GM21723 (cell line): Measurements from ENCODE around the gene SLC29A3.
"Not testable (repeated sequence)": the region's sequence is repeated elsewhere in the genome, so short reads cannot be mapped to it uniquely, and the experiment has no call there.

Experiments used
- ATAC-seq: cut with Tn5 transposase; IDR thresholded peaks from one replicate; pipeline ENCODE4 v1.9.1; 2021; ENCODE audit warnings: mild to moderate bottlenecking, moderate library complexity; ENCODE audit not compliant: unreplicated experiment

SLC29A3 gene

DNA sequence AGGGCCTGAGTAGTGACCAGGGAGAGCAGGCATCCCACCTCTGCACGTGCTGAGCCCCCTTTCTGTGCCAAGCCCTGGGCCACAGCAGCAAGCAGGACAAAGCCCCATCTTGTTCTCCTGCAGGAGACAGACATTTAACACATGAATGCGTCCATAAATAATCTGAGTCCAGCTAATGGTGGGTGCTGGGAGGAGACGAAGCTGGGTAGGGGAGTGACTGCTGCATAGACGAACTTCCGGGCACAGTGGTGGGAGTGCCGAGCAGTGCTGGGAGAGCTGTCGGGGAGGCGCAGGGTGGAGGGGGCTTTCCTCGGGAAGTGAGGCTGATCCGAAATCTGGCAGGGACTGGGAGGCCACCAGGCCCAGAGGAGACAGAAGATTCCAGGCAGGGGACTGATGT lies 35.2 kb upstream of the SLC29A3 start:
- no peak for ATAC-seq

DNA sequence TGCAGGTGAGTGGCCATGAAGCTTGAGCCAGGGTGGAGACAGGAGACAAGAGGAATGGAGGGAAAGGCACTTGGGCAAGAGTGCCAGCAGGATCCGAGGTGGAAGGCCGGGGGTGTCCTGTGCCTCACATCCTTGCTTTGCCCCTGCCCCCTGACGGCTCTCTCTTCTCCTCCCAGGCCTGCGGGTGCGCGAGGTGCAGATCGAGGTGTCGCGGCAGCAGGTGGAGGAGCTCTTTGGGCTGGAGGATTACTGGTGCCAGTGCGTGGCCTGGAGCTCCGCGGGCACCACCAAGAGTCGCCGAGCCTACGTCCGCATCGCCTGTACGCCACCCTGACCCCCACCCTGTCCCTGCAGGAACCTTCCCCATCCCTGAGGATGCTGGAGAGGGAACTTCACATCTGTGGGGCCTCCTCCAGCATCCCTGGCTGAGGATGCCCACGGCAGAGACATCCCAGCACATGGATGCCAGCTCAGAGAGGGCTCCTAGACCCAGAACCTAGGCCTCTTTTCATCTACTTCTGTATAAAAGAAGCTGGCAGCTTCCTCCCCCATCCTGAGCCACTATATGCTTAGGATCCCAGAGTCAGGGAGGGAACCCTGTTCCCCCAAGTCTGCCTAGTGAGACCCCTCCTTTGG lies 34.4 kb upstream of the SLC29A3 start:
- ATAC-seq: no peak

DNA sequence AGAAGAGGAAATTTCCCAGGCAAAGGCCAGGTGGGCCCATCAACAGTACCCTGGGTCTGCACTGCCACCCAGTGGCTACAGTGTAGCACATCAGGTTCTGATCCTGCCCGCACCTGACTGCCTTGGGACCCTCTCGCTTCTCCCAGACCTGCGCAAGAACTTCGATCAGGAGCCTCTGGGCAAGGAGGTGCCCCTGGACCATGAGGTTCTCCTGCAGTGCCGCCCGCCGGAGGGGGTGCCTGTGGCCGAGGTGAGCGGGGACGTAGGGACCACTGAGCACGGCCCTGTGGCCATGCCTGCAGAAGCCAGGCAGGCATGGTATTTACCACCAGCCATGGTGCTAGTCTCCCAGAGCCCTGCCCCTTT lies 33.9 kb upstream of the SLC29A3 start:
- no peak for ATAC-seq

DNA sequence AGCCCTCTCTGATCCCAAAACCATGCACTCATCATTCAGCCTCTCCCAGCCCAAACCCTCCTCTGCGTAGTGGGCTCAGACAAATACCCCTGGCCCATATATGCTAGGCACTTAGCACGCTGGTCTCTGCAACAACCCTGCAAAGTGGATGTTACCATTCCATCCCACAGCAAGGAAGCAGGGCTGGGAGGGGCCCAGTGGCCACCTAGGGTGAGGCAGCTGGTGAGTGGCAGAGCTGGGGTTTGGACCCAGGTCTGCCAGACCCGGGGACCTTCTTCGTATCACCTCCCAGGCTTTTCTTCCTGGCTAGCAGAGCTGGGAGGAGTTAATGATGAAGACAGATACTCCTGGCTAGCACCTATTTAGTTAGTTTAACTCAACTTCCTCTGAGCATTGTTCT lies 33.1 kb upstream of the SLC29A3 start:
- ATAC-seq: no peak

DNA sequence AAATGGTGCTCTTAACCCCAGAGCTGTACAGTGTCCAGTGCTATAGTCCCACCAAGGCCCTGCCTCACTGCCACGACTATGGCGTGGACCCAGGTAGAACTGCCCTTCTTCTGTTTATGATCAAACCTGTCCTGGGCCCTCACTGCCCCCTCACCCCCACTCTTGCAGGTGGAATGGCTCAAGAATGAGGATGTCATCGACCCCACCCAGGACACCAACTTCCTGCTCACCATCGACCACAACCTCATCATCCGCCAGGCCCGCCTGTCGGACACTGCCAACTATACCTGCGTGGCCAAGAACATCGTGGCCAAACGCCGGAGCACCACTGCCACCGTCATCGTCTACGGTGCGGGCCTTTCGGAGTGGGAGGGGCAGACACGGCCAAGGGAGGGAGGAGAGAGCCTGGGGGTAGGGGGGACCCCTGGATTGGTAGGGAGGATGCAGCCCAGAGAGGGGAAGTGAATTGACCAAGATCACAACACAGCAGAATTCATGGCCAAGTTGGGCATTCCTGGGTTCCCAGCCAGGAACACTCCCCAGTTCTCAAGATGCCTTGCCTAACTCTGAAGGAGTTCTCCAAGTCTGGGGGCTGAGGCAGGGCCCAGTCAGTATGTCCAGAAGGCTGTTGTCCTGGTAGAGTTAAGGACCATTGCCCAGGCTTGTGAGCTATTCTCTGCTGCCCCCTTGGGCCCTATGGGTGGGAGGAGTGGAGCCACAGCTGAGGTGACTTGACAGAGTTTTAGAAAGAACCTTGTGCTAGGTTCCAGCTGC lies 32.4 kb upstream of the SLC29A3 start:
- no peak for ATAC-seq

DNA sequence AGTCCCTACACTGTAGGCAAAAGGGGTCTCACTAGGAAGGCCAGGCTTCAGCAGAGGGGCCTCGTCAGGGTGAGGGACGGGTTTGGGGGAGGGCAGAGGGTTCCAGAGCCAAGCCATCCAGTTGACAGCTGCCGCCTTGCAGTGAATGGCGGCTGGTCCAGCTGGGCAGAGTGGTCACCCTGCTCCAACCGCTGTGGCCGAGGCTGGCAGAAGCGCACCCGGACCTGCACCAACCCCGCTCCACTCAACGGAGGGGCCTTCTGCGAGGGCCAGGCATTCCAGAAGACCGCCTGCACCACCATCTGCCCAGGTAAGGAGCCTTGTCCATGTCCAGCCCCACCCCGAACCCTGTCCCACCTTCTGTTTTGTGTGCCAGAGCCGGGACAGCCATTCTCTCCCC lies 31.6 kb upstream of the SLC29A3 start:
- ATAC-seq: no peak

DNA sequence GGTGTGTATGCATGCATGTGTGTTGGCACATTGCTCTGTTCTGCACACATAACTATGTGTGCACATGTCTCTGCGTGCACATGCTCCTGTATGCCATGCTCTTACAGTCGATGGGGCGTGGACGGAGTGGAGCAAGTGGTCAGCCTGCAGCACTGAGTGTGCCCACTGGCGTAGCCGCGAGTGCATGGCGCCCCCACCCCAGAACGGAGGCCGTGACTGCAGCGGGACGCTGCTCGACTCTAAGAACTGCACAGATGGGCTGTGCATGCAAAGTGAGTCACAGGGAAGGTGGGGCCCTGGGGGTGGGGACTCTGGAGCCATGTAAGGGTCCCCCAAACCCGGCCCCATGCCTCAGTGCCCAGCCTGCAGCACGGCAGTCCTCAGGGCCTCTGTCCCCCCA lies 30.6 kb upstream of the SLC29A3 start:
- ATAC-seq: no peak

DNA sequence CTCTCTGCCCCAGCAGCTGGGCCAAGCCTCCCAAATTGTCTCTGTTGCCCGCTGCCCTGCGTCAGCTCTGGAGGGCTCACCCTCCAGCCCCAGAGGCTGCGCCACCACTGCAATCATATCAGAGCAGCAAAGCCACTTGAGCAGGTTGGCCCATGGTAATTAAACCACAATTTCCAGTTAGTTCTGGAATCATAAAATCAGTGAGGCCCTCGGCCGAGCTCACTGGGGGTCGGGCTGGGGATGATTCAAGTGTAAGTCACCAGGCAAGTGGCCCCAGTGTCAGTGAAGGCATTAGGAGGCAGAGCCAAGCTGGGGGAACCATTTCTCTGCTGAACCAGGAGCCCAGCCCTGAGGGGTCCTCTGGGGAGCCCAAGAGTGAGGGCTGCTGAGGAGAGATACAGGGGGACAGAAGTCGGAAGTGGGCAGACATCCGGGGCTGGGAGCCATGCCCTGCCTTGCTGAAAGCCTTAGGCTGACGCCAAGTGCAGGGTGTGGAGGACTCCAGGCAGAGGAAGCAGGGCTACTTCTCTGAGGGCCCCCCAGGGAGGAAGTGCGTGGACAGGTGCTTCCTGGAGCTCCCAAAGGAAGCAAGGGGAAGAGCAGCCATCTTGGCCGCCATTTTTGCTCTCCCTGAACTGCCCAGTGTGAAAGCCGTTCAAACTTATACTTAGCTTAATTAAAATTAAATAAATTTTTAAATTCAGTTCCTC lies 29.5 kb upstream of the SLC29A3 start:
- no peak for ATAC-seq

DNA sequence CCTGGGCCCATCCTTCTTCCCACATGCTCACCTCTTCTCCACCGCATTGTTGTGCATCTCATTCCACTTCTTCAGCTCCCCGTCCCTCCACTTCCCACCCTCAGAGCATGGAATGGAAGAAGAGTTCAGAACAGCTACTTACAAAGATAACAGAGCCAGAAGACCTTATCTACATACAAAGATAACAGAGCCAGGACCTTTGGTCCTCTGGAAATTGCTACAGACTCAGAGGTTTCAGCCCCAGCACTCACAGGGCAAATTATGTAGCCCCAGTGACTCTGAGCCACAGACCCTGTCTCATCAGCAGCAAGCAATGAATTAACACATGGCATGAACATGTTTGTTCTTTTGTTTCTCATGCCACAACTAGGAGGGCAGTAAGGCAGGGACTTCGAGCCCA lies 28.7 kb upstream of the SLC29A3 start:
- no peak for ATAC-seq

DNA sequence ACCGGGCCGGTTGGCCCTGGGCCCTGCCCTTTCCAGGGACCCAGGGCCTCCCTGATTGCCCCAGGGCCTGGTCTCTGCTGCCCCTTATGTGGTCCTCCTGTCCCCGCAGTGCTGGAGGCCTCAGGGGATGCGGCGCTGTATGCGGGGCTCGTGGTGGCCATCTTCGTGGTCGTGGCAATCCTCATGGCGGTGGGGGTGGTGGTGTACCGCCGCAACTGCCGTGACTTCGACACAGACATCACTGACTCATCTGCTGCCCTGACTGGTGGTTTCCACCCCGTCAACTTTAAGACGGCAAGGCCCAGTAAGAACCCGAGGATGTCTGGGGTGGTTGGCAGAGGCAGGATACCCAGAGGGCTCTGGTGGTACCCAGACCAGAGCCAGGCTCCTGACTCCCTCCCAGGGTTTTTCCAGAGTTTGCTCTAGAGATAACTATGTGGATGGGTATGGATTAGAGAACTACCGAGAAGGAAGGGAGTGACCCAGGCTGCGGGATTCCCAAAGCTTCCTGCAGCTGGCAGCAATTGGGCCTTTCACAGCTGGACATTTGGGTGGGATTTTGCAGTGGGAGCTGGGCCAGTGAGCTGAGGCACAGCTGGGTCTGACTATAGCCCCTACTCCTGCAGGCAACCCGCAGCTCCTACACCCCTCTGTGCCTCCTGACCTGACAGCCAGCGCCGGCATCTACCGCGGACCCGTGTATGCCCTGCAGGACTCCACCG lies 28.1 kb upstream of the SLC29A3 start:
- no peak for ATAC-seq

DNA sequence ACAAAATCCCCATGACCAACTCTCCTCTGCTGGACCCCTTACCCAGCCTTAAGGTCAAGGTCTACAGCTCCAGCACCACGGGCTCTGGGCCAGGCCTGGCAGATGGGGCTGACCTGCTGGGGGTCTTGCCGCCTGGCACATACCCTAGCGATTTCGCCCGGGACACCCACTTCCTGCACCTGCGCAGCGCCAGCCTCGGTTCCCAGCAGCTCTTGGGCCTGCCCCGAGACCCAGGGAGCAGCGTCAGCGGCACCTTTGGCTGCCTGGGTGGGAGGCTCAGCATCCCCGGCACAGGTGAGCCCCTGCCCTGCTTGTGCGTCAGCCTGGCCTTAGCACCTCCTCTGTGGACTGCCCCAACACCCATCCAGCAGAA lies 27.5 kb upstream of the SLC29A3 start:
- ATAC-seq: no peak

DNA sequence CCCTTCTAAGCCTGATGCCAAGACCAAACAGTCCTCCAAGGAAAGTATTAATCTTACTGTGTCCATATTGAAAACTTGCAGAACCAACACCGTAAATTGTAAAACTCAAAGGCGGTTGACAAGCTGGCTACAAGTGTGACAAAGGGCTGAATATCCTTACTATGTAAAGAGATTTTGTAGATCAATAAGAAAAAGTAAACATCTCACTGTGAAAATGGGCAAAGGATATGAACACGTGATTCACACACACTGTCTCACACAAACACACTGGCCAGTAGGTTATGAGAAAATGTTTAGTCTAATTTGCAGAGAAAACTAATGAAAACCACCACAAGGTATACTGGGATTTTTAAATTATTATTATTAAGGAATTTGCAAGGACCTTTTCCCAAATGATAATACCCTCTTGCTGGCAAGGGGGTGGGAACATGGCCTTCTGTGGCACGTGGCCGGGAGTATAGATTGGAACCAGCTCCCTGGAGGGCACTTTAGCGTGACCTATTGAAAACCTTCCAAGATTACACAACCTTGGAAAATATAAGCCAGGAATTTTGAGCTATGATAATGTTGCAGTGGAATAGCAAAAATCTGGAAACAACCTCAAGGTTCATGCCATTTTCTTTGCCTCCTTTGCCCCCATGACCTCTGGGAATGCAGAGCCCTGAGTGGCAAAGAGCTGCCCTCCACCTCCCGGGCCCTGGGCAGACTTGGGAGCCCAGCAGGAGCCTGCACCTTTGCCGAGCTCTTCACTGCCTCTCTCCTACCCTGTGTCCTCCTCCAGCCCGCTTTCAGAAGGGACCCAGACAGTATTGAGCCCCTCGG lies 26.2 kb upstream of the SLC29A3 start:
- no peak for ATAC-seq

DNA sequence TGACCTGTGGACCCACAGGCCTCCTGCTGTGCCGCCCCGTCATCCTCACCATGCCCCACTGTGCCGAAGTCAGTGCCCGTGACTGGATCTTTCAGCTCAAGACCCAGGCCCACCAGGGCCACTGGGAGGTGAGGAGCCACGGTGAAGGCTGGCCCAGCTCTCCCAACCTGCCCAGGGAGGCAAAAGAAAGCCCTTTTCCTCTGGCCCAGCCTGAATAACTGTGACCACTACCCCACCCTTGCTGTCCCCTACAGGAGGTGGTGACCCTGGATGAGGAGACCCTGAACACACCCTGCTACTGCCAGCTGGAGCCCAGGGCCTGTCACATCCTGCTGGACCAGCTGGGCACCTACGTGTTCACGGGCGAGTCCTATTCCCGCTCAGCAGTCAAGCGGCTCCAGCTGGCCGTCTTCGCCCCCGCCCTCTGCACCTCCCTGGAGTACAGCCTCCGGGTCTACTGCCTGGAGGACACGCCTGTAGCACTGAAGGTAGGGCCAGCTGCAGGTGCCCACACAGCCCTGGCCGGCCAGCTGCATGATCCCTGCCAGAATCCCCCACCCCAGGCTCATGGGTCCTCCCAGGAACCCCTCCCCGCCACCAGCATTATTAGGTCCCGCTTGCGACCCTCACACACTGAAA lies 25.5 kb upstream of the SLC29A3 start:
- no peak for ATAC-seq

DNA sequence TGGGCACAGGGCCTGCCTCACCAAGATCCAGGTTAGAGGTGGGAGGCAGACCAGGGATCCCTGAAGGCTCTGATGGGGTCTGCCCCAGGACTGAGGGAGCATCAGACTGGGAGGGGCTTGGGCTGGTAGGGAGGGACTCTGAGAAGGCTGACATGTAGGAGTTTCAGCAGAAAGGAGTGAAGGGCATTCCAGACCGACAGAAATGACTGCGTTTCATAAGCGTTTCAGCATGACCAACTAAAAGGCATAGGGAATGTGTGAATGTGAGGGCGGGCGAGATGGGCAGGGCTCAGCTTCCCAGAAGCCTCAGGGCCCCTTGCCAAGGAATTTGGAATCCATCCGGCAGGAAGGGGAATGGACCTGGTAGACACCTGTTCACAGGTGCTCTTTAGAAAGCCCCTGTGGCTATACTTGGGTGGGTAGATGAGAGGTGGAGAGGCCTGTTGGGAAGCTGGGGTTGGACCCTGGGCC lies 24.9 kb upstream of the SLC29A3 start:
- no peak for ATAC-seq

DNA sequence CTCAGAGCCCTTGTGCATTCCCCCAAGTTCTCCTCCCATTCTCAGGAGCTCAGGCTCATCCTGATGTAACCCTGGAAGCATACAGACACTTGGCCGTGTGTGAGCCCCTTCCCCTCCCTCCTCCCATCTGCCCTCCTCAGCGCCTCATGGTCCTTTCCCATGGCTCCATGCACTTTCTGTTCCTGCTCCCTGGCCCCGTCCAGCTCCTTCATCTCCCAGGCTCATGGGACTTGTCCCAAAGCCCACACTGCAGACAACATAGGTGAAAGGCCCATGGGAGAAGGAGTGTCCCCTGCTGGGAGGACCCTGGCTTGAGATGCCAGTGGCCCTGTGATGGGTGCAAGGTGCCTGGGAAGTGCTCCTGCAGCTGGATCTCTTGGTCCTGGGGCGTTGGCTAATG lies 24.2 kb upstream of the SLC29A3 start:
- no peak for ATAC-seq

DNA sequence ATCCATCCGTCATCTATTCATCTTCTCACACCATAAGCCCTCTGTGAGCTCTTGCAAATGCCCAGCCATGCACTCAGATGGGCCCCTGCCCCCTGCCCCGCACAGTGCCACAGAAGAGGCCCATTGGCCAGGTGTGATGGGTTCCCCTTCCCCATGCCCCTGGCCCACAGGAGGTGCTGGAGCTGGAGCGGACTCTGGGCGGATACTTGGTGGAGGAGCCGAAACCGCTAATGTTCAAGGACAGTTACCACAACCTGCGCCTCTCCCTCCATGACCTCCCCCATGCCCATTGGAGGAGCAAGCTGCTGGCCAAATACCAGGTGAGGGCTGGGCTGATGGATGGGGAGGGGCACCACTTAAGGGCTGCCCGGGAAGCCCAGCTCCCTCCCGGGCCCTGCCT lies 23.4 kb upstream of the SLC29A3 start:
- ATAC-seq: no peak

DNA sequence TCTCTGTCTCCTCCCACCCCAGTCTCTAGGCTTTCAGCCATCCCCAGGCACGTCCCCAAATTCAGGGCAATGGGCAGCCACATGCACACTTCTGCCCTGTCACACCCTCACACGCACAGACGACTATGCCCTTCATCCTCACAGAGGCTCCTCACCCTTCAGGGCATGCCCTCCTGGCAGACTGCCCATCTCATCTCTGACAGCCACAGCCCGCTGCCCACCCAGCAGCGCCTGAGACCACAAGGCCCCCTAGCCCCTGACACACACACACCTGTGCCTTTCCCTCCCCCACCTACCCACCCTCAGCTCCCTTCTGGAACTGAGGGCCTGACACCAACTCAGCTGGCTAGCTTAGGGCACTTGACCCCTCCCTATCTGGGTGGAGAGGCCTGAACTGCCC lies 23.0 kb upstream of the SLC29A3 start:
- ATAC-seq: no peak

DNA sequence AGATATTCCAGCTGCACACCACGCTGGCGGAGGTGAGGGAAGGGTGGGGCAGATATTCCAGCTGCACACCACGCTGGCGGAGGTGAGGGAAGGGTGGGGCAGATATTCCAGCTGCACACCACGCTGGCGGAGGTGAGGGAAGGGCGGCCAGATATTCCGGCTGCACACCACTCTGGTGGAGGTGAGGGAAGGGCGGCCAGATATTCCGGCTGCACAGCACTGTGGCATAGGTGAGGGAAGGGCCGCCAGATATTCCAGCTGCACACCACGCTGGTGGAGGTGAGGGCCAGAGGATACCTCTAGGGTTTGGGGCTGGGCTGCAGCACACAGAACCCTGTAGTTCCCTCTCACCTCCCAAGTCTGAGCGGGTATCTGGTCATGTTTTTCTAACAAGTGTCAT lies 22.2 kb upstream of the SLC29A3 start:
- not testable (repeated sequence) for ATAC-seq

DNA sequence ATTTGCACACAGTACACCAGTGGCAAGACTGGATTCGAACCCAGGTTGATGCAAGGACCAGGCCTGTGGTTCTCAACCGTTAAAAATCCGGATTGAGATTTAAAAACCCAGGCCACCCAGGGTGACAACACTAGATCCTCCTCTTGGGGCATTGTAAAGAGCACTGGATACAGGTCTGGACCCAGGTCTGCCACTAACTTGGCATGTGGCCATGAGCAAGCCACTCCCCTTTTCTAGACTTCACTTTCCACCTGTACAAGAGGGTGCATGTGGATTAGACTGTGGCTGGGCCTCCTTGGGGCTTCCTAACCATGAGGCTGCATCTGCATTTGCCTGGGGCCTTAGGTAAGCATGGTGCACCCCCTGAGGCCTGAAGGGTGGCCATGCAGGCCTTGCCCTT lies 21.7 kb upstream of the SLC29A3 start:
- no peak for ATAC-seq

DNA sequence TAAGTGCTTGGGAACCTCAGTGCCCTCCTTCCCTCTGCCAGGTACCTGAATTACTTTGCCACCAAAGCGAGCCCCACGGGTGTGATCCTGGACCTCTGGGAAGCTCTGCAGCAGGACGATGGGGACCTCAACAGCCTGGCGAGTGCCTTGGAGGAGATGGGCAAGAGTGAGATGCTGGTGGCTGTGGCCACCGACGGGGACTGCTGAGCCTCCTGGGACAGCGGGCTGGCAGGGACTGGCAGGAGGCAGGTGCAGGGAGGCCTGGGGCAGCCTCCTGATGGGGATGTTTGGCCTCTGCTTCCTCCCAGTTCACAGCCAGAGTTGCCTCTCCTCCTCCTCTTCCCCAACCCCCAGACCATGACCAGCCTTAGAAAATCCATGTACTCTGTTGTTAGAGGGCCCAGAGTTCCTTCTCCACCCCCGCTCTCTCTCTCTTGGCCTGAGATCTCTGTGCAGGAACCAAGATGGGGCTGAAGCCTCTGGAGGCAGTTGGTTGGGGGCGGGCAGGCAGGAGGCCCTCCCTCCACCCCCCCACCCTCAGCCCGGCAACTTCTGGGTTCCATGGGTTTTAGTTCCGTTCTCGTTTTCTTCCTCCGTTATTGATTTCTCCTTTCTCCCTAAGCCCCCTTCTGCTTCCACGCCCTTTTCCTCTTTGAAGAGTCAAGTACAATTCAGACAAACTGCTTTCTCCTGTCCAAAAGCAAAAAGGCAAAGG lies 19.8 kb upstream of the SLC29A3 start:
- ATAC-seq: no peak
